Activated CD4-positive, alpha-beta memory T cell treated with anti-CD3 and anti-CD28 coated beads for 36 hours (primary cell): ENCODE measurements around the gene SARDH. TPM values are rescaled to one million over a fixed set of nuclear protein-coding genes. Genes with fewer than 3 reads are reported as not detected.

ENCODE experiments used
- CTCF ChIA-PET: fragments of 350-600 bp; sonication (Branson Sonifier 250); formaldehyde crosslinking; loops from one replicate; lab custom pipeline; 2021; ENCODE audit warnings: antibody characterized with exemption, inconsistent platforms; lab: Charles Lee
- POLR2A ChIA-PET: fragments of 350-600 bp; sonication (Branson Sonifier 250); formaldehyde crosslinking; loops from one replicate; lab custom pipeline; 2021; ENCODE audit warnings: antibody characterized with exemption; lab: Charles Lee
- DNase-seq: peaks from one replicate; pipeline ENCODE4 v3.0.0-alpha.2; 2020
- H3K27ac Mint-ChIP-seq: one replicate; pipeline ENCODE4 v1.8.0; 2021; ENCODE audit warnings: mixed read lengths
- H3K27me3 Mint-ChIP-seq: one replicate; pipeline ENCODE4 v1.8.0; 2021; ENCODE audit warnings: mixed read lengths
- H3K36me3 Mint-ChIP-seq: one replicate; pipeline ENCODE4 v1.8.0; 2021; ENCODE audit warnings: mixed read lengths
- H3K4me1 Mint-ChIP-seq: one replicate; pipeline ENCODE4 v1.8.0; 2021; ENCODE audit warnings: low read depth, mixed read lengths
- H3K4me3 Mint-ChIP-seq: one replicate; pipeline ENCODE4 v1.8.0; 2021; ENCODE audit warnings: mild to moderate bottlenecking, mixed read lengths
- H3K9me3 Mint-ChIP-seq: one replicate; pipeline ENCODE4 v1.8.0; 2021; ENCODE audit warnings: mixed read lengths
- intact Hi-C: fragments of 100-400 bp; cut with micrococcal nuclease; formaldehyde crosslinking; loops from one replicate; pipeline ENCODE4 v1.15.1; 2023
- total RNA-seq, 2 experiments: library from RNA; stranded (reverse); gene quantifications; one replicate each; pipeline ENCODE4 v1.2.3, GENCODE V29; 2021

The SARDH gene
- total RNA-seq, 2 experiments from 2014 or later = 6.5 to 6.6 TPM

- intact Hi-C loops = no loop called here
- no peak for DNase-seq
- H3K9me3 Mint-ChIP-seq = no peaks in the 10 kb centered on the region
- H3K27me3 Mint-ChIP-seq = no peaks in the 10 kb centered on the region
- H3K4me3 Mint-ChIP-seq = no peak overlapping the region
- no peak overlapping the region for H3K27ac Mint-ChIP-seq
- CTCF ChIA-PET = no interaction called here
- no peaks in the 10 kb centered on the region for H3K4me1 Mint-ChIP-seq
- H3K36me3 Mint-ChIP-seq = peaks cover 2% of the 10 kb centered on the region
- POLR2A ChIA-PET = no interaction called here
Observed at GRCh38 chr9:133669182-133669801, 68.9 kb downstream of the SARDH start.

GRCh38 chr9:133667759-133668450 lies 70.2 kb downstream of the SARDH start:
- Mint-ChIP-seq H3K4me1 (no peaks in the 10 kb centered on the region), H3K4me3 (no peak overlapping the region), H3K9me3 (no peaks in the 10 kb centered on the region), H3K27ac (no peak overlapping the region), H3K27me3 (no peaks in the 10 kb centered on the region), H3K36me3 (peaks cover 2% of the 10 kb centered on the region)
- intact Hi-C loops = no loop called here
- ChIA-PET POLR2A (no interaction called here), CTCF (no interaction called here)
- DNase-seq = no peak

GRCh38 chr9:133666845-133667244 lies 71.3 kb downstream of the SARDH start:
- intact Hi-C loops = no loop called here
- no peak for DNase-seq
- POLR2A ChIA-PET = no interaction called here
- Mint-ChIP-seq H3K27ac (no peak overlapping the region), H3K27me3 (no peaks in the 10 kb centered on the region), H3K4me3 (no peak overlapping the region), H3K36me3 (peaks cover 2% of the 10 kb centered on the region), H3K4me1 (no peaks in the 10 kb centered on the region), H3K9me3 (no peaks in the 10 kb centered on the region)
- CTCF ChIA-PET = no interaction called here

GRCh38 chr9:133666387-133666786 lies 71.8 kb downstream of the SARDH start:
- Mint-ChIP-seq H3K27ac (no peak overlapping the region), H3K4me1 (no peaks in the 10 kb centered on the region), H3K36me3 (peaks cover 2% of the 10 kb centered on the region), H3K4me3 (no peak overlapping the region), H3K9me3 (no peaks in the 10 kb centered on the region), H3K27me3 (no peaks in the 10 kb centered on the region)
- no peak for DNase-seq
- ChIA-PET POLR2A (no interaction called here), CTCF (no interaction called here)
- intact Hi-C loops = no loop called here

GRCh38 chr9:133665535-133665934 lies 72.6 kb downstream of the SARDH start:
- intact Hi-C loops = no loop called here
- Mint-ChIP-seq H3K27ac (no peak overlapping the region), H3K4me1 (no peaks in the 10 kb centered on the region), H3K36me3 (no peaks in the 10 kb centered on the region), H3K27me3 (no peaks in the 10 kb centered on the region), H3K4me3 (no peak overlapping the region), H3K9me3 (no peaks in the 10 kb centered on the region)
- no peak for DNase-seq
- ChIA-PET CTCF (no interaction called here), POLR2A (no interaction called here)

- no peaks in the 10 kb centered on the region for H3K36me3 Mint-ChIP-seq
- no peaks in the 10 kb centered on the region for H3K27me3 Mint-ChIP-seq
- CTCF ChIA-PET = no interaction called here
- no peak for DNase-seq
- no peaks in the 10 kb centered on the region for H3K9me3 Mint-ChIP-seq
- intact Hi-C loops = no loop called here
- H3K4me3 Mint-ChIP-seq = no peak overlapping the region
- POLR2A ChIA-PET = no interaction called here
- H3K27ac Mint-ChIP-seq = no peak overlapping the region
- H3K4me1 Mint-ChIP-seq = no peaks in the 10 kb centered on the region
Observed at GRCh38 chr9:133665096-133665495, 73.1 kb downstream of the SARDH start.

GRCh38 chr9:133664173-133665050 lies 73.7 kb downstream of the SARDH start:
- no peak for DNase-seq
- Mint-ChIP-seq H3K4me3 (no peak overlapping the region), H3K9me3 (no peaks in the 10 kb centered on the region), H3K4me1 (no peaks in the 10 kb centered on the region), H3K36me3 (no peaks in the 10 kb centered on the region), H3K27me3 (no peaks in the 10 kb centered on the region), H3K27ac (no peak overlapping the region)
- POLR2A ChIA-PET = no interaction called here
- intact Hi-C loops = no loop called here
- CTCF ChIA-PET = no interaction called here

GRCh38 chr9:133661846-133662540 lies 76.2 kb downstream of the SARDH start:
- peaks cover 16% of the 10 kb centered on the region for H3K27me3 Mint-ChIP-seq
- intact Hi-C loops = no loop called here
- H3K4me3 Mint-ChIP-seq = no peak overlapping the region
- H3K4me1 Mint-ChIP-seq = peaks cover 18% of the 10 kb centered on the region
- ChIA-PET POLR2A (no interaction called here), CTCF (no interaction called here)
- no peaks in the 10 kb centered on the region for H3K9me3 Mint-ChIP-seq
- H3K36me3 Mint-ChIP-seq = no peaks in the 10 kb centered on the region
- no peak overlapping the region for H3K27ac Mint-ChIP-seq
- no peak for DNase-seq

- CTCF ChIA-PET = interaction anchor here (0.7 to 1.5 kb wide), 4 partner anchors 55 to 329 kb away, joined by 3 read pairs; no protein-coding TSS in a partner anchor
- DNase-seq = no peak
- intact Hi-C loops = loop anchor here (5.0 kb wide), 1 partner anchor 43 kb away; no protein-coding TSS in a partner anchor
- Mint-ChIP-seq H3K27ac (no peak overlapping the region), H3K4me1 (peaks cover 26% of the 10 kb centered on the region), H3K36me3 (no peaks in the 10 kb centered on the region), H3K4me3 (no peak overlapping the region), H3K27me3 (peaks cover 37% of the 10 kb centered on the region), H3K9me3 (no peaks in the 10 kb centered on the region)
- POLR2A ChIA-PET = no interaction called here
Observed at GRCh38 chr9:133659516-133659915, 78.6 kb downstream of the SARDH start.

- Mint-ChIP-seq H3K36me3 (no peaks in the 10 kb centered on the region), H3K27ac (no peak overlapping the region), H3K27me3 (peaks cover 42% of the 10 kb centered on the region), H3K4me1 (peaks cover 26% of the 10 kb centered on the region), H3K9me3 (no peaks in the 10 kb centered on the region), H3K4me3 (peak overlapping the region; percentile 8)
- ChIA-PET CTCF (interaction anchor here (0.7 to 1.5 kb wide), 4 partner anchors 54 to 328 kb away, joined by 3 read pairs; no protein-coding TSS in a partner anchor), POLR2A (no interaction called here)
- intact Hi-C loops = loop anchor here (5.0 kb wide), 1 partner anchor 44 kb away; no protein-coding TSS in a partner anchor
- DNase-seq = peak; percentile 42
Observed at GRCh38 chr9:133658442-133659431, 79.4 kb downstream of the SARDH start.

- intact Hi-C loops = loop anchor here (5.0 kb wide), 1 partner anchor 45 kb away; no protein-coding TSS in a partner anchor
- Mint-ChIP-seq H3K36me3 (no peaks in the 10 kb centered on the region), H3K4me3 (no peak overlapping the region), H3K27me3 (peaks cover 54% of the 10 kb centered on the region), H3K9me3 (no peaks in the 10 kb centered on the region), H3K4me1 (peaks cover 26% of the 10 kb centered on the region), H3K27ac (no peak overlapping the region)
- ChIA-PET POLR2A (no interaction called here), CTCF (interaction anchor here (1.1 kb wide), 1 partner anchor 58 kb away, joined by 3 read pairs; no protein-coding TSS in a partner anchor)
- DNase-seq = no peak
Observed at GRCh38 chr9:133657120-133657661, 81.0 kb downstream of the SARDH start.
